22Rv1 (cell line): Measurements from ENCODE around the gene VDR.

Experiments
- ZFX ChIP-seq: fragments of 450-650 bp; IDR thresholded peaks from 2 replicates; pipeline ENCODE4 v1.6.1; 2017; ENCODE audit warnings: antibody characterized with exemption, borderline replicate concordance
- TF ChIP-seq, protein P1 (sequence below): fragments of 450-650 bp; IDR thresholded peaks from 2 replicates; pipeline ENCODE4 v1.5.1; 2017; ENCODE audit warnings: mild to moderate bottlenecking

GRCh38 chr12:47938093-47938492 is 33.3 kb upstream of the VDR start:
- TF ChIP-seq, protein P1, sequence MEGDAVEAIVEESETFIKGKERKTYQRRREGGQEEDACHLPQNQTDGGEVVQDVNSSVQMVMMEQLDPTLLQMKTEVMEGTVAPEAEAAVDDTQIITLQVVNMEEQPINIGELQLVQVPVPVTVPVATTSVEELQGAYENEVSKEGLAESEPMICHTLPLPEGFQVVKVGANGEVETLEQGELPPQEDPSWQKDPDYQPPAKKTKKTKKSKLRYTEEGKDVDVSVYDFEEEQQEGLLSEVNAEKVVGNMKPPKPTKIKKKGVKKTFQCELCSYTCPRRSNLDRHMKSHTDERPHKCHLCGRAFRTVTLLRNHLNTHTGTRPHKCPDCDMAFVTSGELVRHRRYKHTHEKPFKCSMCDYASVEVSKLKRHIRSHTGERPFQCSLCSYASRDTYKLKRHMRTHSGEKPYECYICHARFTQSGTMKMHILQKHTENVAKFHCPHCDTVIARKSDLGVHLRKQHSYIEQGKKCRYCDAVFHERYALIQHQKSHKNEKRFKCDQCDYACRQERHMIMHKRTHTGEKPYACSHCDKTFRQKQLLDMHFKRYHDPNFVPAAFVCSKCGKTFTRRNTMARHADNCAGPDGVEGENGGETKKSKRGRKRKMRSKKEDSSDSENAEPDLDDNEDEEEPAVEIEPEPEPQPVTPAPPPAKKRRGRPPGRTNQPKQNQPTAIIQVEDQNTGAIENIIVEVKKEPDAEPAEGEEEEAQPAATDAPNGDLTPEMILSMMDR: no peak
- no peak for TF ChIP-seq ZFX
